ENCODE measurements around the gene BUD13.

DNA sequence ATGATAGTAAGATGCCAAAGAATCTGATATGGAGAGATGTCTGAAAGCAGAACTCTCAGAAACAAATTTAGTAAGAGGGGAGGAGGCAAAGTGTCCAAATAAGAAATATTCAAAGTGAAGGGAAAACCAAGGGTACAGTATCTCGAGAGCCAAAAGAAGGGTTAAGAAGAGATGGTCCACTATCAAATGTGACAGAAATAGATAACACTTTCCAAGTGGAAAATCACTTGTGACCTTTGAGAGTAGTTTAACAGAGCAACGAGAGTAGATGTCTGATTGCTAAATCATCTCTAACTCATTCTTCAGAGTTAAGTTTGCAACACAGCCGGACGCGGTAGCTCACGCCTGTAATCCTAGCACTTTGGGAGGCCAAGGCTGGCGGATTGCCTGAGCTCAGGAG lies 4.3 kb upstream of the BUD13 start:
- TF ChIP-seq POLR2AphosphoS5 (IDR thresholded peaks at IDR 0.05; ENCODE audit: low read depth, low read length) (no peak), TAF1 (IDR thresholded peaks at IDR 0.05; ENCODE audit: borderline replicate concordance, insufficient read depth, low read length) (no peak), SIN3A (IDR thresholded peaks at IDR 0.05; ENCODE audit: borderline replicate concordance, insufficient read depth, low read length) (no peak)
- TF ChIP-seq, protein P1, sequence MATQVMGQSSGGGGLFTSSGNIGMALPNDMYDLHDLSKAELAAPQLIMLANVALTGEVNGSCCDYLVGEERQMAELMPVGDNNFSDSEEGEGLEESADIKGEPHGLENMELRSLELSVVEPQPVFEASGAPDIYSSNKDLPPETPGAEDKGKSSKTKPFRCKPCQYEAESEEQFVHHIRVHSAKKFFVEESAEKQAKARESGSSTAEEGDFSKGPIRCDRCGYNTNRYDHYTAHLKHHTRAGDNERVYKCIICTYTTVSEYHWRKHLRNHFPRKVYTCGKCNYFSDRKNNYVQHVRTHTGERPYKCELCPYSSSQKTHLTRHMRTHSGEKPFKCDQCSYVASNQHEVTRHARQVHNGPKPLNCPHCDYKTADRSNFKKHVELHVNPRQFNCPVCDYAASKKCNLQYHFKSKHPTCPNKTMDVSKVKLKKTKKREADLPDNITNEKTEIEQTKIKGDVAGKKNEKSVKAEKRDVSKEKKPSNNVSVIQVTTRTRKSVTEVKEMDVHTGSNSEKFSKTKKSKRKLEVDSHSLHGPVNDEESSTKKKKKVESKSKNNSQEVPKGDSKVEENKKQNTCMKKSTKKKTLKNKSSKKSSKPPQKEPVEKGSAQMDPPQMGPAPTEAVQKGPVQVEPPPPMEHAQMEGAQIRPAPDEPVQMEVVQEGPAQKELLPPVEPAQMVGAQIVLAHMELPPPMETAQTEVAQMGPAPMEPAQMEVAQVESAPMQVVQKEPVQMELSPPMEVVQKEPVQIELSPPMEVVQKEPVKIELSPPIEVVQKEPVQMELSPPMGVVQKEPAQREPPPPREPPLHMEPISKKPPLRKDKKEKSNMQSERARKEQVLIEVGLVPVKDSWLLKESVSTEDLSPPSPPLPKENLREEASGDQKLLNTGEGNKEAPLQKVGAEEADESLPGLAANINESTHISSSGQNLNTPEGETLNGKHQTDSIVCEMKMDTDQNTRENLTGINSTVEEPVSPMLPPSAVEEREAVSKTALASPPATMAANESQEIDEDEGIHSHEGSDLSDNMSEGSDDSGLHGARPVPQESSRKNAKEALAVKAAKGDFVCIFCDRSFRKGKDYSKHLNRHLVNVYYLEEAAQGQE (IDR thresholded peaks at IDR 0.05; ENCODE audit: insufficient read depth in 1 of 2, low read depth in 2 of 2, low read length in 2 of 2), result no peak
